Lung (tissue), 12 donors: ENCODE data around the gene ZNF331. TPM values are rescaled to one million over a fixed set of nuclear protein-coding genes. Genes with fewer than 3 reads are reported as not detected.

Experiments used
- ATAC-seq: fragments of 200-7000 bp; cut with Tn5 transposase; one replicate; pipeline ENCODE4 v1.9.1; 2020; ENCODE audit warnings: moderate number of reproducible peaks; ENCODE audit not compliant: insufficient read depth, low FRiP score
- DNase-seq, 3 donors: peaks; one replicate each; pipeline ENCODE4 v3.0.0-alpha.2; 2013 to 2017
- H3K27ac ChIP-seq, 2 donors: one replicate each; pipeline ENCODE4 v1.5.1; 2013; ENCODE audit warnings: mild to moderate bottlenecking in 2 of 2, moderate library complexity in 2 of 2, control low read depth in 1 of 2, inconsistent platforms in 1 of 2, low read depth in 1 of 2, low read length in 1 of 2
- H3K27me3 ChIP-seq, 3 donors: one replicate each; pipeline ENCODE4 v1.5.1; 2013; ENCODE audit warnings: low read length in 2 of 3; ENCODE audit not compliant: control insufficient read depth in 3 of 3, insufficient read depth in 3 of 3
- H3K36me3 ChIP-seq, 4 donors: one replicate each; pipeline ENCODE4 v1.5.1; 2013; ENCODE audit warnings: low read length in 4 of 4, mild to moderate bottlenecking in 1 of 4, moderate library complexity in 1 of 4; ENCODE audit not compliant: control insufficient read depth in 4 of 4, insufficient read depth in 4 of 4
- H3K4me1 ChIP-seq, 5 donors: one replicate each; pipeline ENCODE4 v1.5.1; 2013; ENCODE audit warnings: low read length in 5 of 5, mild to moderate bottlenecking in 2 of 5, moderate library complexity in 1 of 5; ENCODE audit not compliant: control insufficient read depth in 5 of 5, insufficient read depth in 5 of 5
- H3K4me3 ChIP-seq: one replicate; pipeline ENCODE4 v1.5.1; 2013; ENCODE audit warnings: mild to moderate bottlenecking, control low read depth, moderate library complexity
- H3K9ac ChIP-seq, 2 donors: one replicate each; pipeline ENCODE4 v1.5.1; 2013; ENCODE audit warnings: low read length in 2 of 2, control low read depth in 1 of 2; ENCODE audit not compliant: insufficient read depth in 1 of 2
- H3K9me3 ChIP-seq, 4 donors: one replicate each; pipeline ENCODE4 v1.5.1; 2013; ENCODE audit warnings: low read length in 3 of 4, mild to moderate bottlenecking in 1 of 4, moderate library complexity in 1 of 4; ENCODE audit not compliant: control insufficient read depth in 4 of 4, insufficient read depth in 3 of 4
- WGBS, 2 donors: extraction: QIAGEN DNeasy Blood & Tissue Kit; methylation state at CpG; one replicate each; pipeline ENCODE4 v1.1.7; 2013; 5-methylcytosine and 5-hydroxymethylcytosine counted together
- polyA plus RNA-seq, 2 donors: library from polyadenylated mRNA; stranded (reverse); fragments of 200-250 nt; gene quantifications; one replicate each; pipeline ENCODE4 v1.2.1, GENCODE V29; 2013
- total RNA-seq, 2 donors: library from RNA; depleted of rRNA in 1 of 2; stranded (reverse); fragments of >200 nt in 1 of 2; gene quantifications; one replicate each; pipeline ENCODE4 v1.2.1, GENCODE V29; 2014 to 2021
- TF ChIP-seq, protein P1 (sequence below): IDR thresholded peaks from 2 replicates; pipeline ENCODE4 v1.5.1; 2012; ENCODE audit warnings: mild to moderate bottlenecking; ENCODE audit errors: control extremely low read depth, extremely low read depth
- donor health status: control.
- donor health status: control.
- donor health status: Bipolar disorder and iron deficiency.
- donor health status: healthy.
- donor health status: DM: yes; HTN: yes; CAD: no.

Gene ZNF331
- total and polyA plus RNA-seq, 4 donors, result 12.7 to 27.9 (median 22.8) TPM

DNA sequence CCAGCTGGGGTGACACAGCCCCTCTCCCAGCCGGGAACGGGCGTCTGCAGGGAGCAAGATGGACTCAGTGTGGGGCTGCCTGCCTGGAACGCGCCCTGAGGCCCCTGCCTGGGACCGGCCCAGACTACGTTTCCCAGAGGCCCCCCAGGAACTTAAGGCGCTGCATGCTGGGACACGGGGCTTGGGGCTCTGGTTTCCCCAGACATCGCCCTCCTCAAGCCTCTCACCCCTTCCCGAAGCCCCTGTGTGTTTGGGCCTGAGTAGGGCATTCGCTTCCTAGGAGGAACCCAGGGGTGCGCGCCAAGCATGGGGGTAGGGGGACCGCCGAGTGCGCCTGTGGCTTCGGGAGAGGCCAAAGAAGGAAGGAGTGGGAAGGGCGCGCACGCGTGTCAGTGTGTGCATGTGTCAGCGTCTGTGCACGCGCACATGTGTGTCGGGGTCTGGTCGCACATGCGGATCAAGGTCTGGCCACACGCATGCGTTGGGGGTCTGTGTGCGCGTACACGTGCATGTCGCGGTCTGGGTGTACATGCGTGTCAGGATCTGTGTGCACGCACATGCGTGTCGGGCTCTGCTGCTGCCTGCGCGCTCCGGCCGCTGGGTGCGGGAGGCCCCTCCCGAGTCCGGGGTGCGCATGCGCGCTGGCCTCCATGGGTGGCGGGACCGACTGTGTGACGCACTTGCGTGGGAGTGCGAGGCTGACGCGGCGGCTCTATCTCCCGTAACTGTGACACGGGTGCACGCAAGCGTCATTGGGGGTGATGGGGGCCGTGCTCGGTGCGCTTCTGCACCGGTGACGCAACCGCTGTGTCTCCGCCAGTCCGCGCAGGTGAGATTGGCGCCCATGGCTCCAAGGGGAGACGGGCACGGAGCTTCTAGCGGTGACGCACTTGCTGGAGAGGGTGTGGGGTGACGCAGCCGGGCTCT lies 16.2 kb downstream of the ZNF331 start:
- Histone ChIP-seq H3K27ac (peak overlapping the region; percentile 64 to 84), H3K27me3 (no peaks in the 10 kb centered on the region), H3K36me3 (peaks cover under 1 to 5% (median 3%) of the 10 kb centered on the region in 4 donors), H3K9me3 (peaks cover 0 to 6% (median 0%) of the 10 kb centered on the region in 4 donors), H3K4me1 (peaks cover 0 to 1% (median 0%) of the 10 kb centered on the region in 5 donors), H3K4me3 (peak overlapping the region; percentile 43), H3K9ac (peak overlapping the region; percentile 47 to 55)
- DNase-seq, result peak; percentile 81 to 86 (median 83)
- WGBS, 2 donors, result 53 to 57% methylated on average over 76 to 77 of the region's 77 CpGs
- ATAC-seq, result peak; percentile 87
- TF ChIP-seq, protein P1, sequence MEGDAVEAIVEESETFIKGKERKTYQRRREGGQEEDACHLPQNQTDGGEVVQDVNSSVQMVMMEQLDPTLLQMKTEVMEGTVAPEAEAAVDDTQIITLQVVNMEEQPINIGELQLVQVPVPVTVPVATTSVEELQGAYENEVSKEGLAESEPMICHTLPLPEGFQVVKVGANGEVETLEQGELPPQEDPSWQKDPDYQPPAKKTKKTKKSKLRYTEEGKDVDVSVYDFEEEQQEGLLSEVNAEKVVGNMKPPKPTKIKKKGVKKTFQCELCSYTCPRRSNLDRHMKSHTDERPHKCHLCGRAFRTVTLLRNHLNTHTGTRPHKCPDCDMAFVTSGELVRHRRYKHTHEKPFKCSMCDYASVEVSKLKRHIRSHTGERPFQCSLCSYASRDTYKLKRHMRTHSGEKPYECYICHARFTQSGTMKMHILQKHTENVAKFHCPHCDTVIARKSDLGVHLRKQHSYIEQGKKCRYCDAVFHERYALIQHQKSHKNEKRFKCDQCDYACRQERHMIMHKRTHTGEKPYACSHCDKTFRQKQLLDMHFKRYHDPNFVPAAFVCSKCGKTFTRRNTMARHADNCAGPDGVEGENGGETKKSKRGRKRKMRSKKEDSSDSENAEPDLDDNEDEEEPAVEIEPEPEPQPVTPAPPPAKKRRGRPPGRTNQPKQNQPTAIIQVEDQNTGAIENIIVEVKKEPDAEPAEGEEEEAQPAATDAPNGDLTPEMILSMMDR, result no peak

GRCh38 chr19:53554804-53555203 lies 16.9 kb downstream of the ZNF331 start:
- peak overlapping the region; percentile 47 to 55 for H3K9ac ChIP-seq
- WGBS, 2 donors, result 54 to 59% methylated on average over 24 of the region's 24 CpGs
- TF ChIP-seq, protein P1, result no peak
- ATAC-seq (no peak), DNase-seq (no peak)
- peaks cover 0 to 1% (median 0%) of the 10 kb centered on the region in 5 donors for H3K4me1 ChIP-seq
- H3K9me3 ChIP-seq, result peaks cover 0 to 6% (median 0%) of the 10 kb centered on the region in 4 donors
- H3K27me3 ChIP-seq, result no peaks in the 10 kb centered on the region
- H3K27ac ChIP-seq, result peak overlapping the region; percentile 64 to 84
- H3K4me3 ChIP-seq, result peak overlapping the region; percentile 43
- H3K36me3 ChIP-seq, result peaks cover 3 to 12% (median 5%) of the 10 kb centered on the region in 4 donors

GRCh38 chr19:53555352-53555751 lies 17.4 kb downstream of the ZNF331 start:
- ATAC-seq, result no peak
- H3K9me3 ChIP-seq, result peaks cover 0 to 6% (median 0%) of the 10 kb centered on the region in 4 donors
- peak overlapping the region in 1 of 2 donors; percentile 23 for H3K27ac ChIP-seq
- no peak for DNase-seq
- H3K36me3 ChIP-seq, result peaks cover 3 to 15% (median 6%) of the 10 kb centered on the region in 4 donors
- peaks cover 0 to 1% (median 0%) of the 10 kb centered on the region in 5 donors for H3K4me1 ChIP-seq
- H3K4me3 ChIP-seq, result no peak overlapping the region
- TF ChIP-seq, protein P1, result no peak
- H3K27me3 ChIP-seq, result no peaks in the 10 kb centered on the region
- H3K9ac ChIP-seq, result no peak overlapping the region
- 68 to 85% methylated on average over 13 of the region's 13 CpGs for WGBS, 2 donors
